Right lobe of liver (tissue), 6 donors: Measurements from ENCODE around the gene VWA7. TPM values are rescaled to one million over a fixed set of nuclear protein-coding genes. Genes with fewer than 3 reads are reported as not detected.

Experiments
- ATAC-seq, 4 donors: fragments of 200-7000 bp; cut with Tn5 transposase; one replicate each; pipeline ENCODE4 v1.9.1; 2020; ENCODE audit warnings: mild to moderate bottlenecking in 4 of 4, moderate library complexity in 4 of 4
- DNase-seq, 3 donors: peaks; one replicate each; pipeline ENCODE4 v3.0.0-alpha.2; 2020
- H3K27ac ChIP-seq, 3 donors: fragments of 200-600 bp; one replicate each; pipeline ENCODE4 v1.8.0; 2022
- H3K27me3 ChIP-seq, 2 donors: fragments of 200-600 bp; one replicate each; pipeline ENCODE4 v1.8.0; 2022
- H3K36me3 ChIP-seq, 4 donors: fragments of 200-600 bp; sonication (generic) in 1 of 4; one replicate each; pipeline versions ENCODE4 v1.5.1 to v1.8.0; 2017 to 2022; ENCODE audit warnings: control low read depth in 1 of 4
- H3K4me1 ChIP-seq, 4 donors: fragments of 200-600 bp; sonication (generic) in 1 of 4; one replicate each; pipeline versions ENCODE4 v1.5.1 to v1.8.0; 2017 to 2022; ENCODE audit warnings: control low read depth in 1 of 4
- H3K4me3 ChIP-seq, 3 donors: fragments of 200-600 bp; one replicate each; pipeline ENCODE4 v1.8.0; 2022
- H3K9me3 ChIP-seq, 4 donors: fragments of 200-600 bp; sonication (generic) in 1 of 4; one replicate each; pipeline versions ENCODE4 v1.5.1 to v1.8.0; 2017 to 2022; ENCODE audit warnings: control low read depth in 1 of 4
- POLR2A ChIP-seq: fragments of 450-650 bp; IDR thresholded peaks from one replicate; pipeline ENCODE4 v1.6.1; 2017; ENCODE audit warnings: antibody characterized with exemption, mild to moderate bottlenecking
- WGBS: methylation state at CpG from one replicate; pipeline ENCODE4 v1.1.6; 2018; ENCODE audit warnings: low coverage, low lambda C conversion rate; ENCODE audit not compliant: insufficient coverage; ENCODE audit errors: missing lambda C conversion rate; 5-methylcytosine and 5-hydroxymethylcytosine counted together
- intact Hi-C, 2 donors: fragments of 100-400 bp; cut with DNase I; formaldehyde crosslinking; loops; one replicate each; pipeline versions ENCODE4 v1.11.2 to v1.14.1; 2022
- total RNA-seq, 6 experiments: library from RNA; depleted of rRNA in 2 of 6; stranded (reverse); fragments of >200 nt in 2 of 6; fragmentation: NEBNext Ultra II Directional in 3 of 6; extraction: Animal tissue kit (Norgen Biotek cat#: 25700) in 3 of 6; gene quantifications; one replicate each; pipeline versions ENCODE4 v1.1.0 to v1.2.4, GENCODE V29; 2016 to 2023
- TF ChIP-seq, protein P1 (sequence below), 4 donors: fragments of 200-600 bp in 3 of 4; fragments of 450-650 bp in 1 of 4; IDR thresholded peaks; one replicate each; pipeline versions ENCODE4 v1.5.1 to v1.8.0; 2016 to 2022; ENCODE audit warnings: antibody characterized with exemption in 4 of 4, mild to moderate bottlenecking in 2 of 4
- donor health status: DM: no; HTN: yes; CAD: no.
- donor health status: DM: no; HTN: no; CAD: no.
- donor health status: DM: no; HTN: no; CAD: no.
- donor health status: DM: no; HTN: yes; CAD: no.
- donor health status: DM: no; HTN: yes; CAD: no.

Gene VWA7
- total RNA-seq, 6 experiments from 2014 or later: 1.2 to 5.2 (median 2.7) TPM

DNA sequence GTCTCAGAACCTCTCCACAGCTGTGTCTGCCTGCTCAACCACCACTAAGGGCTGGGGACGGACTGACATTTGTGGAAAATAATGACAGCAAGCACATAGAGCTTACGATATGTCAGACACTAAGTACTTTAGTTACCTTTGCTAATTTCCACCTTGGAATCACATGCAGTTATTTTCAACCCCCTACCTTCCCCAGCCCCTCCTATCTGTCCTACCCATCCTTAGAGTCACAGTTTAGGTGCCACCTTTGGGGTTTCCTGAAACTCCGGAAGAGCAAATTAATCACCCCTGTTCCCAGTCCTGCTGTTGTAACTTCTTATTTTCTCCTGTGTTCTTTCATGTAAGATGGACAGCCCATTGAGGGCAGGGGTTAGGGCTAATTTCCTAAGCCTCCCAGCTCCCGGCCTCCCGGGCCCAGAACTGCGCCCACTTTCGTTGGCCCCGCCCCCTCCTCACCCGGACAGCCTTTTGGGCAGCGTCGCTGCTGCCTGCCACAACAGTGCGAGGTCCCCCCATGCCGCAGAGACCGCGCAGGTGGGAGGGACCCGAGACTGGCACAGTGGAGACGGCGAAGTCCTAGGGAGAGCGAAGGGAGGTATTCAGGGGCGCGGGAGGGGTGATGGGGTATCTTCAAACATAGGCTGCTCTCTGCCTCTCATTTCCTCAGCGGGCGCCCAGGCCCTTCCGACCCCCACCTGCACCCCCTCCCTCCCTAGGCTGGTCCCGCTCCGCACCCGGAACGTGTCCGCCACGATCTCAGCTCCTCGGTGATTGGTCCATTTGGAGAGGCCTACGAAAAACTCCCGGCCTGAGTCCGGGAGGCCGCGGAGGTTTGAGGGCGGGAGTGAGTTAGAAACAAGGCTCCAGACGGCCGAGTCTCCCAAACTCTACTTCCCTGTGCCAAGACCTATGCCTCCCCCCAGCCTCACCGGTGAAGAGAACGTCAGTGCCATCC, 49.1 kb downstream of the VWA7 start:
- DNase-seq: peak in 2 of 3 donors; percentile 41 to 55
- peak overlapping the region in 2 of 3 donors; percentile 68 to 81 for H3K4me3 ChIP-seq
- 72% methylated on average over 14 of the region's 41 CpGs for WGBS
- TF ChIP-seq POLR2A: peak; percentile 15
- TF ChIP-seq, protein P1, sequence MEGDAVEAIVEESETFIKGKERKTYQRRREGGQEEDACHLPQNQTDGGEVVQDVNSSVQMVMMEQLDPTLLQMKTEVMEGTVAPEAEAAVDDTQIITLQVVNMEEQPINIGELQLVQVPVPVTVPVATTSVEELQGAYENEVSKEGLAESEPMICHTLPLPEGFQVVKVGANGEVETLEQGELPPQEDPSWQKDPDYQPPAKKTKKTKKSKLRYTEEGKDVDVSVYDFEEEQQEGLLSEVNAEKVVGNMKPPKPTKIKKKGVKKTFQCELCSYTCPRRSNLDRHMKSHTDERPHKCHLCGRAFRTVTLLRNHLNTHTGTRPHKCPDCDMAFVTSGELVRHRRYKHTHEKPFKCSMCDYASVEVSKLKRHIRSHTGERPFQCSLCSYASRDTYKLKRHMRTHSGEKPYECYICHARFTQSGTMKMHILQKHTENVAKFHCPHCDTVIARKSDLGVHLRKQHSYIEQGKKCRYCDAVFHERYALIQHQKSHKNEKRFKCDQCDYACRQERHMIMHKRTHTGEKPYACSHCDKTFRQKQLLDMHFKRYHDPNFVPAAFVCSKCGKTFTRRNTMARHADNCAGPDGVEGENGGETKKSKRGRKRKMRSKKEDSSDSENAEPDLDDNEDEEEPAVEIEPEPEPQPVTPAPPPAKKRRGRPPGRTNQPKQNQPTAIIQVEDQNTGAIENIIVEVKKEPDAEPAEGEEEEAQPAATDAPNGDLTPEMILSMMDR (IDR thresholded peaks at IDR 0.05): no peak
- no peak for ATAC-seq
- intact Hi-C loops: no loop called here
- no peaks in the 10 kb centered on the region for H3K27me3 ChIP-seq
- no peaks in the 10 kb centered on the region for H3K9me3 ChIP-seq
- peaks cover 0 to 9% (median 2%) of the 10 kb centered on the region in 4 donors for H3K4me1 ChIP-seq
- H3K27ac ChIP-seq: peak overlapping the region in 2 of 3 donors; percentile 83 to 85
- H3K36me3 ChIP-seq: peaks cover 3 to 29% (median 10%) of the 10 kb centered on the region in 4 donors

DNA sequence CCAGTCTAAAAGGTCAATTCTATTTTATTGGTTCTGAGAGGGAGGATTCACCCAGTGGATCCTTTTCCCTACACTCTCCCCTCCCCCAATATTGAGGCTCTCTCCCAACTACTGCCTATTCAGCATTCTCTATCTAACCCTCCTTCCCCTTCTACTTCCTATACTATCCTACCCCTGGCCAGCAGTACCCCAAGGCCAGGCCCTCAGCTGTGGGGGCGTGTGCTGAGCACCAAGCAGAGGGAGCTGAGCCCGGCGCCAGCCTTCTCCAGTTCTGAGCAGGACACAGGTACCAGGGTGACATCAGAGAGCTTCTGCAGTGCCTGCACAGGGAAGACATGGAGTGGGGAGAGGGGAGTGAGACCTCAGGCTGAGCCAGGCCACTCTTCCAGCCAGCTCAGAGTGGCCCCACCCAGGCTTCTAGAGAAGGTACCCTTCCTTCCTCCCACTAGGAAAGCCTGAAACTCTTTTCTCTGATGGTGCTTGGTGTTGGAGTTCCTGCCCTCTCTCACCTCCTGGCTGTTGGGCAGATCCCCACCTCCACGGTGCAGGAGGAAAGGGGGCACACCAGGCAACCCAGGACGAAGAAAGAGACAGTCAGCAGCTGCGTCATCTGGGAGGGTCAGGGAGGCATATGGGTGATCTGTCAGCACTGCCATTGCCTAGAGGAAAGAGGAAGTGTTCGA, 50.0 kb downstream of the VWA7 start:
- Histone ChIP-seq H3K4me3 (no peak overlapping the region), H3K27ac (peak overlapping the region; percentile 27 to 63 (median 53)), H3K4me1 (peaks cover 0 to 9% (median 2%) of the 10 kb centered on the region in 4 donors), H3K36me3 (peaks cover 0 to 20% (median 4%) of the 10 kb centered on the region in 4 donors), H3K27me3 (no peaks in the 10 kb centered on the region), H3K9me3 (no peaks in the 10 kb centered on the region)
- intact Hi-C loops: no loop called here
- 44% methylated on average over 5 of the region's 7 CpGs for WGBS
- ATAC-seq: peak in 2 of 4 donors; percentile 2 to 11
- DNase-seq: peak in 2 of 3 donors; percentile 38 to 50
- TF ChIP-seq POLR2A: no peak
- TF ChIP-seq, protein P1 (IDR thresholded peaks at IDR 0.05): no peak

DNA sequence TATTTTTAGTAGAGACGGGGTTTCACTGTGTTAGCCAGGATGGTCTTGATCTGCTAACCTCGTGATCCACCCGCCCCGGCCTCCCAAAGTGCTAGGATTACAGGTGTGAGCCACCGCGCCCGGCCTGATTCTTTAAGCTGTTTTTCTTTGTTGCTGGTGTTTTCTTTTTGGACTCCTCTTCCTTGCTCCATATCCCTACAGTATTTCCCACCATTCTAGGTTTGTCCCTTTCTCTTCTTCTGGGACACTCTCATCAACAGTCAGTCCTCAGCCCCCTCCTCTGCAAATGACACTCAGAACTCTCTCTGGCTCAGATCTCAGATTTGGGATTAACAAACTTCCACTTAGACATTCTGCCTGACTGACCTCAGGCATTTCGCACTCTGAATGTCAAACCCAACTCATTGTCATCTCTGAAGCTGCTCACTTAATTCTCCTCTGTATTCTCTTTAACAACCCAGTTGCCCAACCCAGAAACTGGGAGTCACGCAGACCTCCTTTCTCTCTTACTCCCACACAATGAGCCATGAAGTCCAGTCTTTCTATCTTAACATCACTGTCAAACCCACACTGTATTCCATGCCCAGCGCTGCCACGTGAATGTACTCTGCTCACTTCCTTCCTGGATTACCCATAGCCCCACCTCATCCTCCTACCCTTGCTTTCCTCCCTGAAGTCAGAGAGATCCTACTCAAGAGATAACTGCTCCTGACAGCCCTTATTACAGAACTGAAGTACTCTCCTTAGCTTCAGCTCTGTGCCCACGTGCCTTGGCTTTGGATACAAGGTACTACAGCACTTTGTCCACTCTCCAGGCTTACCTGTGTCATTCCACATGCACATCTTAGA, 51.4 kb downstream of the VWA7 start:
- 83% methylated on average over 7 of the region's 12 CpGs for WGBS
- H3K9me3 ChIP-seq: no peaks in the 10 kb centered on the region
- peaks cover 0 to 7% (median 0%) of the 10 kb centered on the region in 4 donors for H3K36me3 ChIP-seq
- H3K4me1 ChIP-seq: peaks cover 0 to 9% (median 2%) of the 10 kb centered on the region in 4 donors
- no peak for TF ChIP-seq POLR2A
- TF ChIP-seq, protein P1 (IDR thresholded peaks at IDR 0.05): no peak
- no peak for DNase-seq
- no peak for ATAC-seq
- intact Hi-C loops: no loop called here
- H3K27me3 ChIP-seq: no peaks in the 10 kb centered on the region
- no peak overlapping the region for H3K4me3 ChIP-seq
- no peak overlapping the region for H3K27ac ChIP-seq
